ENCODE results near the gene GBA2.
A peak's percentile ranks its signal among the peaks of the same experiment; 100 is the strongest.

GBA2 gene

DNA sequence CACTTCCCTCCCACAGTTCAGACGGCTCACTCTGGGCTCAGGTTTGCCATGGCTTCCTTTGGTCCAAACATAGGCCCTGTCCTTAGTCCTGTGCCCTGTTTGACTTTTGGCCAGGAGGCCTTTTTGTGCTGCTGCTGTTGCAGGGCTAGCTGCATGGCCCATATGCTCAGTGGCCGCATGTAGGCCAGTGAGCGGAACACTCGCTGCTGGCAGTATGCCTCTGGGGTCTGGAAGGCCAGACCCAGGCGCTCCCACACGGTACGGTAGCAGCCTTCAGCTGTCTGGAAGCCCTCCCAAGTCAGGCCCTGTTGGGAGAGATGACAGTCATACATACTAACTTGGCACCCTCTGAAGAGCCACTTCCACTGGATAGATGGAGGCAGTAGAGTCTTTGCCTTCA, 11.9 kb downstream of the GBA2 start:
- DNase-seq (ENCODE audit: low spot score): no peak

DNA sequence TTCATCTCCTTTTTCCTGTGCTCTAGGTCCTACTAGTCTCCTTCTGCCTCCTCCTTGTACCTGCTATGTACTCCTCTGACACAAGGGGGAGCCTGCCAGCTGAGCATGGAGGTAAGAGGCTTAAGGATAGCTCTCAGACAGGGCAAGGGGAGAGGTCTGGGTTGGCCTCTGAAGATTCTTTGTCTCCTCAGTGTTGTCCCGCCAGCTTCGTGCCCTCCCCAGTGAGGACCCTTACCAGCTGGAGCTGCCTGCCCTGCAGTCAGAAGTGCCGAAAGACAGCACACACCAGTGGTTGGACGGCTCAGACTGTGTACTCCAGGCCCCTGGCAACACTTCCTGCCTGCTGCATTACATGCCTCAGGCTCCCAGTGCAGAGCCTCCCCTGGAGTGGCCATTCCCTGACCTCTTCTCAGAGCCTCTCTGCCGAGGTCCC, 12.8 kb downstream of the GBA2 start:
- DNase-seq (ENCODE audit: low spot score): no peak

- DNase-seq (ENCODE audit: low spot score): no peak
Observed at GRCh38 chr9:35734096-35734495, 14.9 kb downstream of the GBA2 start.

GRCh38 chr9:35732800-35733541, 16.1 kb downstream of the GBA2 start:
- DNase-seq (ENCODE audit: low spot score): no peak

- DNase-seq (ENCODE audit: low spot score): peak; percentile 97
Observed at GRCh38 chr9:35732185-35732799, 16.7 kb downstream of the GBA2 start, which contains the start of the genes CREB3 and TLN1. Gene CREB3 (plus strand): TSS chr9:35732666. CDS start chr9:35732773, 107 bp downstream. Gene TLN1 (minus strand): TSS chr9:35732195. CDS start chr9:35725694, 6,501 bp downstream.

GRCh38 chr9:35731415-35732184, 17.4 kb downstream of the GBA2 start:
- no peak for DNase-seq (ENCODE audit: low spot score)

- DNase-seq (ENCODE audit: low spot score): no peak
Observed at GRCh38 chr9:35730486-35730854, 18.6 kb downstream of the GBA2 start.

DNA sequence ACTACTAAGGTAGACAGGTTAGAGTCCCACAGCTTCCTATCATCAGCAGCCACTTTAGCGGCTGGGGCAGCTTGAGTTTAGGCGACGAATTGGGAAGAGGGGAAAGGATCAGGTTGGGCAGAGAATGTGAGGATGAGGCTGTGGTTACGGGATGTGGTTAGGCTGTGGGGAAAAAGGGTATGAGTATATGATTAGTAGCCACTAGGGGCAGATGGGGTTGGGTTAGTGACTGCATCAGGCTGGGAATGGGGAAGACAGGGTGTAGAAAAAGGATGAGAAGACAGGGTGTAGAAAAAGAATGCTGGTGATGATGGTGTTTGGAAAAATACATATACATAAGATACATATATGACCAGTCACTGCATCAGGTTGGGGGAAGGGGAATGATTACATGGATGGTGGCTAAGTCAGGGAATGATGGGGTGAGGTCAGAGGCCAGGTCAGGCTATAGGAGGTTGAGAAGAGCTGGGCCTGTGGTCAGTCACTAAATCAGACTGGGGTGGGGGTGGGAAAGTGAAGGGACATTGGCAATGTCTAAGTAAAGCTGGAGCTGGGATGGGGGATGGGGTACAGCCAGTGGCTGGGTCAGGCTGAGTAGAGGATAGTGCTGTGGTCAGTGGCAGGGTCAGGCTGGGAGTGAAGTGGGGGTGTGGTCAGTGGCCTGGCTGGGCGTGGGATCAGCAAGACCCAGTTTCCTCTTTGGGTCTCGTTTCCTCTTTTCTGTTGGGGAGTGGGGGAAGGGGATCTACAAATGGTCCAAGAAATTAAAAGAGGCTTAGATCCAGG, 19.1 kb downstream of the GBA2 start:
- DNase-seq (ENCODE audit: low spot score): no peak

DNA sequence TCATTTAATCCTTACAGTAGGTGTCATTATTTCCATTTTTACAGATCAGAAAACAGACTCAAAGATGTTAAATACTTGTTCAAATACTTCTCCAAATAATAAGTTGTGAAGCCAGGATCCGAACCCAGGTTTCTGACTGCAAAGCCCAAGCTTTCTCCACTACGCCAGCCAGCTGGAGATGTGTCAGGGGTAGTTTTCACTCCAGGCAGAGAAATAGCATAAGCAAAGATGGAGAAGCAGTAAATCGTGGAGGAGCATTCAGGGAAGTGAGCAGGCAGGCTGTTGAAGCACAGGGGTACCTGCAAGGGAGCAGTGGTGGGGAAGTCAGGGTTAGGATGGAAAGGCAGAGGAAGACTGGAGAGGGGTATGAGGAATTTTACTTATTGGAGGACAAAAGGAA, 19.9 kb downstream of the GBA2 start:
- DNase-seq (ENCODE audit: low spot score): no peak

DNA sequence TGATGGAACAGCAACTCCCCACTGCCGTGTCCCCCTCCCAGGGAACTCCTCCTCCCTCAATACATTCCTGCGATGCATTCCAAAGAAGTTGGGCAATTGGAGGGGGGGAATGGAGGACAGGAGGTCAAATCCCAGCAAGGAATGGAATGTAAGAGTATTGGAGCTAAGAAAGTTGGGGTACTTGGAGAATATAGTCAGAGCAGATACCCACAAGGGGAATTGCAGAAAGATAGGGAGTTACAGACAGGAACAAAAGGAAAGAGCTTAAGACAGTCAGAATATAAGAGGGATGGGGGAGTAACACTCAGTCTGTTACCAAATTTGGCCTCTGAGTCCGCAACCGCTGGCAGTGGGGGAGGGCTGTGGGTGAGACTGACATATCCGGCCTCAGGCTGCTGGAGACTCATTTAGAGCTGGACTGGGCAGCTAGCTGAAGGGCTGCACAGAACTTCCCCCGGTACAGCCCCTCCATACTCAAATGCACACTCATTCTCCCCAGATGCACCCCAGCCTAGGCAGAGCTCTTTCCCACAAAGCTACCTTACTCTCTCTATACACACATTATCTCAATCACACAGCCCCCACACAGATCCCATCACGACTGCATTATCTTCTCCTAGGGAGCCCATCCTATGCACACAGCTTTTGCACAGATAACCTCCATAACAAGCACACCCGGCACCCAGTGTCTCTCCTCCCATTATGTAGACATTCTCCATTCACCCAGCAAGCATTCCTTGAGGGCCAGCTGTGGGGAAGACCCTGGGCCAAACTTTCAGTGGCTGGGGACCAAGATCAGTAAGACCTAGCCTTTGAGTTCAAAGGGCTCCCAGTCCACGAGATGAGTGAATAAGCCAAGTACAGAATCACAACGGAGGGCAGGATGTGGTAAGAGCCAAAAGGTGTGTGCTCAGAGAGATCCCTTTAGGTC, 20.7 kb downstream of the GBA2 start:
- peak; percentile 84 for DNase-seq (ENCODE audit: low spot score)

DNA sequence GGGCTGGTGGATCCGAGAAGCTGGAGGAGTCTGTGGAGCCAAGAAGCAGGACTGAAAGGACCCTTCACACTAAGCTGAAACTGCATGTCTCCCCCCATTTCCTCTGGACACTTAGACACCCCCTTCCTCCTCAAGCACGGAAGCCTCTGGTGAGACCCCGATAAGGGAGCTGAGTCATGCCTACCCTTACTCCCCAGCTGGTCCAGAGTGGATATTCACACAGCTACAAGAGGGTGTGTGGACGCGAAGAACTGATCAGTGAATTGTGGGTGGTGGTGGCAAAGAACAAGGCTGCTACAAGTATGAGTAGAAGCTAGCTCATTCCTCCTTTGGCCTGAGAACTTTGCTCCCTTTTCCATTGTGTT, 21.4 kb downstream of the GBA2 start:
- no peak for DNase-seq (ENCODE audit: low spot score)

DNA sequence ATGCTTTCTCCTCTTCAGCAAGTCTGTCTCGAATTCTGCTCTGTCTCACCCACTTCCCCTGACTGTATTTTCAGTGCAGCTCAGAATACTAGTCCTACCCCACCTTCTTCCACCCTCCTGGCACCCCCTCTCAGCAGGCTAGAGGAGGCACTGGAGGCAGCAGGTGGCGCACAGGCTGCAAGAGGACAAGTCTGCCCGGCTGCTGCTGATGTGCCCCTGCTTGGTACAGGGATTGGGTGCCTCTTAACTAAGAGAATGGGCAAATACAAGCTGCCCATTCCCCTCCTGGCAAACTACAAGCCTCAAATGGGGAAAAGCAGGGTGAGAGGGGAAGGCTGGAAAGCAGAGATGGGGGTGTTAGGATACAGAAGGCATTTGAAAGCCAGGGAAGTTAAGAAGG, 22.1 kb downstream of the GBA2 start:
- no peak for DNase-seq (ENCODE audit: low spot score)

DNA sequence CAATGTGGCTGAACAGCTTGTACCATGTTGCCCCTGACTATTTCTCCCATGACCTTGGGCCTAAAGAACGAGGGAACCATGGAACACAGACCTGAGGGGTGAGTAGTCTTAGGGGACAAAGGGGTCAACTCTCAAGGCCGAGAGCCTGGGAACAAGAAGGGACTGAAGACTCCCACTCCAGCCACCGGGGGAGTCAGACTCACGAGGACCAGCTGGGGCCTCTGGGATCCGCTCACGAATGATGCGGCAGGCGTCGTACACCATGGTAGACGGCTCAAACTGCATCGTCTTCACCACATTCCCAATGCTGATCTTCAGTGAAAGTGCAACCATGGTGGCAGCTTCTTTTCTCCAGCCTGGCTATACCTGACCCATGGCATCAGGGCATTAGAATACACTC, 23.7 kb downstream of the GBA2 start:
- no peak for DNase-seq (ENCODE audit: low spot score)

- no peak for DNase-seq (ENCODE audit: low spot score)
Observed at GRCh38 chr9:35723908-35724307, 25.1 kb downstream of the GBA2 start.

DNA sequence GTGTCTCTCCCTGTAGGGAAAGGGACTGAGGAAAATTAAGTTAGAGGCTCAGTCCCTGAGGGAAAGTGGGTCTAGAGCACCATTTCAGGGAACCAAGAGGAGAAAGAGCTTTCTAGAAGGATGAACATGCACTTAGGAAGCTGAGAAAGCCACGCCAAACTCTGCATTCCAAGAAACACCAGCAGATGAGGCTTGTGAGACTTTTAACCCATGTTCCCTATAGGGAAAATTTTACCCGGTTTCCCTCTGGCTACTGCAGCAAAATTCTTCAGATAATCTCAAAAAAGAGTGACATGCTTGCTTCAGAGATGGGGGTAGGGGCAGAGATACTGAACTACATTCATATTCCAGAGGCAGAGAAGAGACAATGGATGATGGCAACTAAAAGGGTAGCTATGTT, 25.6 kb downstream of the GBA2 start:
- DNase-seq (ENCODE audit: low spot score): no peak

- no peak for DNase-seq (ENCODE audit: low spot score)
Observed at GRCh38 chr9:35719546-35719945, 29.5 kb downstream of the GBA2 start.

DNA sequence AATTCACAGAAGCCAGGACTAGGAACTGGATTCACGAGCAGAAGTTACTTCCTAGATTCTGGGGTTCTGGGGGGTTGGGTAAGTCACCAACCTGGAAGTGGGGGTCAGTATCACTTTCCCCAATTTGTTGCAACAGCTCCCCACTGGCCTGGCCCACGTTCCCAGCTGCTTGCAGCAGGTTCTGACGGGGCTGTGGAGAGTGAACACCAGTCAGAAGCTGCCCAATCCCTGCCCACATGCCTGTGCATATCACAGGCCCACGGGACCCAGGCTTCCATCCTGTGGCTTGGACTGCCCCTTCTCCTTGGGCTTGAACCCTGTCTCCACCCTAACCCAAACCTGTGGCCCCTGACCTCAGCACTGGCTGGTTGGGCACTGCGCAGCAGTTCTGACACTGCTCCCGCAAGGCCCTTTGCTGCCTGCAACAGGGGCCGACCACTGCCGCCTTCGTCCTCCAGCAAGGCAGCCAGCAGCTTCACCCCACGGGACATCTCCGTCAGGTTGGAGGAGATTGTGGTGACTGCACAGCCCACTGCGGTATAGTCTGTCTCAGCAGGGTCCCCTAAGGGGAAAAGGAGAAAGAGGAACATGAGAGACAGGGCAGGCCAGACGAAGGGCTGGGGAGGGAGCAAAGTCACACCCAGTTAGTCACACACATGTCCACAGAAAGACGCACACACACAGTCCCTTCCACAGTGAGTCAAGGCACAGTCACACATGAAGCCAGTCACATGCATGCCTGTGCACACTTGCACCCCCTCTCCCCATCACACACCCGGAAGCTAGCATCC, 30.1 kb downstream of the GBA2 start:
- DNase-seq (ENCODE audit: low spot score): no peak

DNA sequence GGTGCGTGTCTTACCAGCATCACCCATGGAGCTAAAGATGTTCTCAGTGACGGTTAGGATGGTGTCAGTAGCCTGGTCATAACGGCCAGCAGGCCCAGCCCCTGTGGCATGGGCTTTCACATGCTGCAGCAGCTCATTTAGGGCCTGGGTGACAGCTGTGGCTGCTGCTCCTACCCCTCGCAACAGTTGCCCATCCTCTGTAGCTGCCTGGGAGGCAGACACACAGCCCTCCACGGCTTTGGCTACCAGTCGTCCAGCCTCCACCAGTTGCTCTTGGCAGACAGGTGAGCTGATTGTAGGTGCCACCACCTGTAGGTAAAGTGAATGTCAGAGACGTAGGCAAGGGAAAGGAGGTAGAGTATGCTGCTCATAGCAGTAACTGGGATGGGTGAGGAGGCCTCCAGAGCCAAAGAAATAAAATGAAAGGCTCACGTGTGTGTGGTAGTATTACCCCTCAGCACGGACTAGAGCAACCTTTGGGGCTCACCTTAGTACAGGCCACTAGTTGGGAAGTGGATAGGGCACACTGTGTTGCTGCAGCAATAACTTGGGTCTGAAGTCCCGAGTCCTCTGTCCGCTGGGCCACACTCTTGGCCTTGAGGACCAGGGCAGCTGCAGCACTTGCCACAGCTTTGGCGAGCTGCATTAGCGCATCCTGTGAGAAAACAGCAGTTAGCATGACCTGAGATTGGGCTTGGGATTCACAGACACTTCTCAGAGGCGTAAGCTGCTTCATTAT, 31.7 kb downstream of the GBA2 start:
- DNase-seq (ENCODE audit: low spot score): no peak

GRCh38 chr9:35716230-35716629, 32.8 kb downstream of the GBA2 start:
- DNase-seq (ENCODE audit: low spot score): no peak

Measured in kidney capillary endothelial cell (primary cell).